ENCODE results near the gene BCCIP.

The BCCIP gene

DNA sequence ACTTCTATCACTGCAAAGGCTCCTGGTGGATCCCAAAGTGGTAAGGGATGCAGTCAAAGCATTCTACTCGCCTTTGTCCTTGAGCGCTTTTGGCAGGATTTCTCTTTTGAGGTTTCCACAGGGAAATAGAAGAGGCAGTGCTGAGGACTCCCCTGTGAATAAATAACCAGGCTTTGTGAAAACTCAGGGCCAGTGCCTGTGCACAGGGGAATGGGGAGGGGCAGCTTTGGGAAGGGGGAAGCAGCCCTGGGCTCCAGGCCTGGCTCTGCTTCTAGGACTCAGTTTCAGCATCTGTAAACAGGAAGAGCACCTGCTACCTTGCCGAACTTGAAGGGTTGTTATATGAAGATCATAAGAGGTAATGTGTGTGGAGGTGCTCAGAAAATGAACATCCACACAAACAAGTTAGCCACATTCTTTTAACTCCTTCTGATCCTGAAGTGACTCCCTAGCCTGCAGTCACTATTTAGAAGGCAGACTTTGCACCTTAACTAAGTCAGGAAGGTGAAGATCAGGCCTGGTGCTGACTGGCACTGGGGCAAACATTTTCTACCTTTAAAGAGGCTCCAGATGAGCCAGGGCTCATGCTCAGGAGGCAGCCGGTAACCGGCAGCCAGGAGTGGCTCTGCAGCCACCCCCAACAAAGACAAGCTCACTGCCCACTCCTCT is 25.2 kb upstream of the BCCIP start:
- DNase-seq (ENCODE audit: low read depth in 2 of 2), result no peak

DNA sequence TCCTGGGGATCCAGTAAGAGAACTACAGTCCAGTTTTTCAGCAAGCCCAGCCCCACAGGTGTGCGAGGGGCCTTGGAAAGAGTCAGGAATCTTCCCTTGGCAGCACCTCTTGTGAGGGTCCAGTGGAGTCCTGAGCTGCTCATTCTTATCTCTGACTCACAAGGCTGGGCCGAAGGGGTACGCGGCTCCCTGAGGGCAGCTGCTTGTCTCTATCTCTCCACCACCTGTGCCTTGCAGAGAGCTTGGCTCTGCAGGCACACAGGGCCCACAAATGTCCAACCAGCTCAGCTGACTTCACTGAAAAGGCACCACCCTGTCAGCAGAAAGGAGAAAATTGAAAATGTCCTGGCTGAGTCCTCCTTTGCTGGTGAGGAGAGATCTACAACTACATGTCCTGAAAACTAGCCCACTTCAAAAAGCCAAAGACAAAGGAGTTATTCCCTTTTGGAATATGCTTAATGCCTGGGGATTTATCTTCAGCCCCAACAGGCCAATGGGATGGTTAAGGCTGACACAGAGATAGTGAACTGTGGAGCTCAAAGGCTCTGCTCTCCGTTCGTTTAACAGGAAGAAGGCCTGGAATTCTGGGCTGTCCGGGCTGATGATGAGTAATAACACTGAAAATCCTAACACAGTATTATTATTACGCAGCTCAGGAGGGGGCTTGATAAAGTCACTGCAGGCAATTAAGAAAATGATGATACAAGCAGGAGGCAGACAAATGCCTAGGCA is 23.7 kb upstream of the BCCIP start:
- no peak for DNase-seq (ENCODE audit: low read depth in 2 of 2)

DNA sequence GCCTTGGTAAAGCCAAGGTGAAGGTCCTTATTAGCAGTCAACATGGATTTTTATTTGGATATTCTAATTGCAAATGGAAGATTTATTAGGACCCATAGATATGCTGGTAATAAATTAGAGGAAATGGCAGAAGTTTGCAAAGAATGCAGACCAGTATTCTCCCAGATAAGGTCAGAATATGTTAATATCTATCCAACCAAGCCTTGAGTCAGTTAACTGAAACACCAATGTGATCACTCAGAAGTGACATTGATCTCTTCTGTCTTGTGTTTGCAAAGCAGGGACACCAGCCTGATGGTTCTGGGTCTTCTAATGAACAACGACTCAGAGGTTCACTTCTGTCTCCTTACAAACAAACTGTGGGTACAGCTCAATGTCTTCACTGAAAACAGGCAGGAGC is 21.8 kb upstream of the BCCIP start:
- no peak for DNase-seq (ENCODE audit: low read depth in 2 of 2)

DNA sequence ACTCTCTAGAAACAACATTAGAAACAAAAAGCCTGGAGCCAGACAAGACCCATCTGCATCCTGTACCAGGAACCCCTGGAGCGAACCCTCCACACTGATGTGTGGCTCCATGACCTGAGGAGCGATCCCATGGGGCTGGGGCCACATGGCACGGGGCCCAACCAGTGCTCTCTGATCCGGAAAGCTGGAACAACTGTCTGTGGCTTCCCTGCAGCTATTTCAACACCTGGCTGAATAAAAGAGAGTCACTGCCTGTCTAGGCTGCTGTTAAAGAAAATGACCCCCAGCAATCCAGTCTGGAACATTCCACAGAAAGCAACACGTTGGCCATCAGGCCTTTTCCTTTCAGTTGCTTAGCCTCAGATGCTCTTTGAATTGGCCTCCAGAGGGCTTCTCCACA is 21.2 kb upstream of the BCCIP start:
- no peak for DNase-seq (ENCODE audit: low read depth in 2 of 2)

DNA sequence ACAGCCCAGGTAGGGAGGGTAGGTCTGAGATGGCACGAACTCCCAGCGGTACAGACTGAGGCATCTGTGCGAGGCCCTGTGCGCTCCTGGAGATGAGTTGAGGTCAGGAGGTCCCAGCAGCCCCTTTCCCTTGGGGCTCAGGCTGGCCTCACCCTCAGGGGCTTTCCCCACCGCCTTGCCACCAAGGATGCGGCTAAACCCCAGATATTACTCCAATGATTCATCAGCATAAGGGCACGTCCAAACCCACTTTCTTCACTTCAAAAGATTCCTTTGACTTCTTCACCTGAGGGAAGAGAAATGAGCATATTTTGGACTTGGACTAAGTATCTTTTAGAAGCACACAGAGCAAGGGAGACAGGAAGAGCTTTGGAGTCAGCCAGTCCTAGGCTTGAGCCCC is 20.6 kb upstream of the BCCIP start:
- no peak for DNase-seq (ENCODE audit: low read depth in 2 of 2)

DNA sequence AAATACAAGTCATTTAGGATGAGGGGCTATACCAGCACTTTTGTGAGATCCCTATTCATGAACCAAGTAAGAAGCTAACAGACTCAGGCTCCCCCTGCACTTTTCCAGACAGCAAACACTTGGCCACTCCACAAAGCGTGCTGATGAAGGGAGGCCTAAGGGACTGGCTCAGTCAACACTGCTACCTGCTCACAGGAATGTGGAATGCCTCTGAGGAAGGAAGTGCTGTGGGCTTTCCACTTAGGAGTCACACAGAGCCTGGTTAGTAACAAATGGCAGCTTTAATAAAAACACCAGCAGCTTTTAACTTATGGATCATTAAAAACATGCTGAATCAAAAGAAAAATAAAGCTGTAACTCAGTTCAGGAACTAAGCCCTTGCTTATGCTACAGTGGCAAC is 15.3 kb upstream of the BCCIP start:
- DNase-seq (ENCODE audit: low read depth in 2 of 2), result no peak

DNA sequence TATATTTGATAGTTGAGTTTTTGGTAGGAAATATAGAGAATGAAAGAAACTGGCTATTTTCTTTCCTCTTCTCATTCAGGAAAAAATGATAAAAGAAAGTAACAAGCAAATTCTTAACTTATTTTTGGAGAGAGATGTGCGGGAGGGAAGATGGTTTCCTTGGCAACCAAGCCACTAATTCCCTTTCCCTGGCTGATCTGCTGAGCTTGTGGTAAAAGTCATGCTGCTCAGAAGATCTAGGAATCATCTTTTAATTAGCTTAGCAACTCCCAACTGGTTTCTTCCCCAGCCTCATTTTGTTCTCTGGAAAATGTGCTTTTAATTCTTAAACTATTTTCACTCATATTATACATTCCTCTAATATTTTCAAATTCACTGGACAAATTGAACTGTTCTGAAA is 12.1 kb upstream of the BCCIP start:
- DNase-seq (ENCODE audit: low read depth in 2 of 2), result no peak

DNA sequence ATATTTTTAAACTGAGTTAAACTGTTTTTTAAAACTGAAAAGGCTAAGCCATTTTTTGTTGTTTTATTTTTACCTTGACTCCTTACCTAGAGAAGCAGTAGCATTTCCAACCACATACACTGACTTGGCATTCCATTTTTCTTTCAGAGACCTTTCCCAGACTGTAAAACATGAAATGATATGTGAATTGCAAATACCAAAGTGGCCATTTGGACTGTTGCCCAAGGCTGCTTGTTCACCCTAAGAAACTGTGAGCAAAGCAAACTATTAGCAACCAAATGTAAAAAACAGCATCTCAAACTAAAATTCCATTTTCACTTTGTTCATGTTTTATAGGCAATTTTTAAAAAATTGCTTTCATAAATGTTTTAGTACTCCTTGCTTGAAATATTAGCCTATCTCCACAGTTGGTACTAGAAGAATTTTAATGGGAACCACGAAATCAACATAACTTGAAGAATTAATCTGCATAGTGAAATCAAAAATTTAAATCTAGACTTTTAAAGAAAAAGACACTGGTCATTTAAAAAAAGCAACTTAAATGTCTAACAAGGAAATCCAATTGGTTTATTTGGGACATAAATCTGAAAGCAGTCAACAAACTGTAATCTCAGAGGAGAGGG is 11.1 kb upstream of the BCCIP start:
- DNase-seq (ENCODE audit: low read depth in 2 of 2), result no peak

DNA sequence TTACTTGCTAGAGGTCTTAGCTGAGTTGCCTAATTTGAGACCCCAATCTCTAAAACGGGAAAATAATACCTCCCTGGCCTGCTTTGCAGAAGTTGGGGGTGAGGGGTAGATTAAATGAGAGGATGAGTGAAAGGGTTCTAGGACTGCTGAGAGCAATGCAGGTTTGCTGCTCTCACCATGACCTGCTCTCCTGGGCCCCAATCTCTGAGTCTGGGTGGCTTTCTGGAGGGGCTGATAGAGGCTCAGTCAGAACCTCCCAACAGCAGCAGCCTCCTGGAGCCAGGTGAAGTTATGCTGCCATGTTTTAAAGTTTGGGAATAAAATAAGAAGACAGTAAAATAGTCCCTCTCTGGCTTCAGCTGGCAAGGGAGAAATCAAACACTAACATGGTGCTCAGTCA is 7.6 kb upstream of the BCCIP start:
- DNase-seq (ENCODE audit: low read depth in 2 of 2), result no peak

DNA sequence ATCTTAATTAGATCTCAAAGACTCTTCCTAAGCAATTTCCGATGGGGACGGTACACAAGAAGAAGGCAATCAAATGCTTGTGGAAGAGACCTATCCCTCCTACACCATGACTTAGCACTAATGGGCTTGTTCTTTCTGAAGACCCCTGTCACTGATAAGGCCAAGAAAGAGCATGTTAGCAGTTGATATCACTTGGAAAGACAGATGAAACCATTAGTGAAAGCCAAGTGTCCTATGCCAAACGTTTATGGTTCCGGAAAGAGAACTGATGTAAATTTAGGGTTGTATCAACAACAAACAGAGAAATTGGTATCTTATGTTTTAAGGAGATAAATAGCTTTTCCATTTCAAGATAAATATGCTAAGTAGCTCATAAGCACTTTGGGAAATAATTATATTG is 6.8 kb upstream of the BCCIP start:
- DNase-seq (ENCODE audit: low read depth in 2 of 2), result no peak

DNA sequence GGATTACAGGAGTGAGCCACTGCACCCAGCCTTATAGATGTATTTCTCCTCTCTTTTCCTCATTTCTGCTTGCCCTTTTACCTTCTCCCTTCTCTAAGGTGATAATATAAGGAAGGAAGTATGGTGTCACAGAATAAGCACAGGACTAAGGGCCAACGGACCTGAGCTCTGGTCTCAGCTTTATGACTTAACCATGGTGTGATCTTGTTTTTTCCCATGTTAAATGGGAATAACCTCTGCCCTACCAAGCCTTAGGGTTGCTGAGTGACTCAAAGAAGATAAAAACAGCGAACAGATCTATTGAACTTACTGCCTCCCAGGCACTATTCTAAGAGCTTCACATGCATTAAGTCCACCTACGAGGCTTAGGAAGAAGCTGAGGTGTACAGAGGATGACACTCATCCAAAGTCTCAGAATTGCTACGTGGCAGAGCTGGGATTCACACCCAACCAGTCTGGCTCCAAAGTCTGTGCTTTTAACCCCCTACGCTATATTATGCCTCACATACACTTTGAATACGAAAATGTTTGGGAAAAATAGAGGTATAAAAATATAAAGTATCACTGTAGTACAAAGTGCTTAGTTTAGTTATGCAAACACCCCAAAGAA is 5.9 kb upstream of the BCCIP start:
- no peak for DNase-seq (ENCODE audit: low read depth in 2 of 2)

DNA sequence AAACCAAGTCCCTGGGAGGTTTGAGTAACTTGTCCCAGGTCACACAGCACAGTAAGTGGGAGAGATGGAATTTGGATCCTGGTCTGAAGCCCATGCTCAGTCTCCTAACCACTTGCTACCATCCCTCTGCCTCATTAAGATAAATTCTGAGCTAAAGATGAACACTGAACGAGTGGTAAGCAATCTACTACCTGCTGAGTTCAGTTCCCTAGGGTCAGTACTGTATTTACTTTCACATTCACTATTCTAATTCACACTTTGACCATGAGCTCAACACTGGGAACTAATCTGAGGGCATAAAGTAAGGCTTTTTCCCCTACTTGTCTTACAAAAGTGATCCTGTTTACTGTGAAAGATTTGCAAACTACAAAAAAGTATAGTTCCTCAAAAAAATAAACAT is 2.6 kb upstream of the BCCIP start:
- no peak for DNase-seq (ENCODE audit: low read depth in 2 of 2)

DNA sequence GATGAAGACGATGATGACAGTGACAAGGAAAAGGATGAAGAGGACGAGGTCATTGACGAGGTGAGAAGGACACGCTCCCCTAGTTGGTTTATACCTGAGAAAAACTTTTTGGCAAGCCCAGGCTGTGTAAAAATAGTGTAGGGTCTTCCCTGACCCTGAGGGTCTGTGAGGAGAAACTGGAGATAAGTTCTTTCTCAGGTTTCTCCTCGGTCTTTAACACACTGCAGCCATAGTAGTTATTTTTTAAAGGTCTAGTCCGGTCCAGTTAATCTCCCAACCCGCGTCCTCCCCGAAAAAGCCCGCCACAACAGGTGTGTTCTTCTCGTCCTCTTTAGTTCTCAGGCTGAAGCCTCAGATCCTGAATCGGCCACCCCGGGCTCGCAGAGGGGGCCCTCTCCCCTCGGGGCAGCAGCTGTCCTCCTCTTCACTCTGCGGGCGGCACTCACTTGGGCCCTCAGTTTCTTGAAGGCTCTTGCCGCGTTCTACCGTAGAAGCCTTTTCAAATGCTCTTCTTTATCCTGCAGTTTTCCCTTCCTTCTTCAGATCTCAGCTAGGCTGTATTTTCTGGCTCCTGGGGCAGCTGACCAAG is 411 bp downstream of the BCCIP start:
- no peak for DNase-seq (ENCODE audit: low read depth in 2 of 2)

DNA sequence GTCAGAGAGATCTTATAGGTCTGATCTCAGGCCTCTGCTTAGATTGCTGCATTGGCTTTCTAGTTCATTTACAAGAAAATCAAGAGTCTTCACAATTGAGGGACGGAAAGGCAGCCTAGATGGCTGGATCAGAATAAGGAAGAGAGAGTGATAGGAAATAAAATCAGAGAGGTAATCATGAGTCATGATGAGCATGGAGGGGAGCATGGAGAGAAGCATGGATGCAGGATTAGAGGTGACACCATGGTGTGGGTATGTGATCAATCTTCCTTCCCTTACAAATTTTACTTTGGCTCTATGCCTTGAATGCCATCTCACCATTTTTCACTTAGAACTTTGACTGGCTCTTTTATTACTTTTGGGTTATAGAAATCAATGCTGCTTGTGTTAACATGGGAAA is 1.4 kb downstream of the BCCIP start:
- no peak for DNase-seq (ENCODE audit: low read depth in 2 of 2)

DNA sequence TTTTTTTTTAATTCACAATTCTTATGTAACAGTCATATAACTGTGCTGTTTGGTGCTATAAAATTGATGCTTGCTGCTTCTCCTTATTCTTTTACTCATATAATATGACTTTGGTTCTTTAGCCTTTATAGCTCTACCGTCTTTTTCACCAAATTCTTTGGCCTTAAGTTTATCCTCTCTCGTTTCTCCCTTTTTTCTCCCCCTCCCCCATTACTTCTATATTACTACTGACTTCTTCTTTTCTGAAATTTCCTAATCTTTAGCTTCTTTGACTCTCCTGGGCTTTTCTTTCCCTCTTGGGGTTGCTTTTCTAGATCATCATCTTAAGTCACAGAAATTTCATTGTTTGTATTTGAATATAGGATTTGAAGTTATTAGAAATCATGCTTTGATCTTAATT is 3.8 kb downstream of the BCCIP start:
- DNase-seq (ENCODE audit: low read depth in 2 of 2), result no peak

DNA sequence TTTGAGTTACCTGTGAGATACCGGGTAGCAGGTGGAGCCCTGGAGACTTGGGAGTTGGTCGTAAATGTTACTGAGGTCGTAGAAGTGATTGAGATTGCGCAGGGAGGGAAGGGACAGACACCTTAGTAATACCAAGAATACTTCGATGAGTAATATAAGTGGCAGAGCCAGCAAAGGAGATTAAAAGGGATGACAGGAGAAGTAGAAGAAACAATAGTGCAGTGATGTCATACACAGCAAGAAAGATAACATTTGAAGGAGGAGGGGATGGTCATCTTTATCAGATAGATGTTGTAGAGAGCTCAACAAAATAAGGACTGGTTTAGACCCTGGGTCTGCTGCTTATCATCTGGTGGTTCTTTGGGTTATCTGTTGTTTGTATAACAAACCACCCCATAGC is 5.0 kb downstream of the BCCIP start:
- no peak for DNase-seq (ENCODE audit: low read depth in 2 of 2)

DNA sequence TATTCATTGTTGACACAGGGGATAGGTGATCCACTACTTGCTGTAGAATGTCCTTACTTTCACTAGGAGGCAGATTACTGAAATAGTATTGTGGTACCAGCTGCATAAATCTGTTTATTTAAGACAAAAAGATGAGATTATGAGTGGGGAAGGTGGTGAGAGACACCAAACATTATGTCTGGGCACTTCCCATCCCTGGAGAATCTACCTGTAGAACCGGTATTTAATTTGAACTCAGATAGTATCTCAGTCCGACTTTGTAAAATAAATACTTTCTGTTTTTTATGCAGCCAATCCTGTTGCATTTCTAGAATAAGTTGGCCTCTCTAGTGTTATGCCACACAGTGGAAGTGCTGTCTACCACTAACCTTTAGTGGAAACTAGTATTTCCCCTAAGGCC is 13.4 kb downstream of the BCCIP start:
- no peak for DNase-seq (ENCODE audit: low read depth in 2 of 2)

DNA sequence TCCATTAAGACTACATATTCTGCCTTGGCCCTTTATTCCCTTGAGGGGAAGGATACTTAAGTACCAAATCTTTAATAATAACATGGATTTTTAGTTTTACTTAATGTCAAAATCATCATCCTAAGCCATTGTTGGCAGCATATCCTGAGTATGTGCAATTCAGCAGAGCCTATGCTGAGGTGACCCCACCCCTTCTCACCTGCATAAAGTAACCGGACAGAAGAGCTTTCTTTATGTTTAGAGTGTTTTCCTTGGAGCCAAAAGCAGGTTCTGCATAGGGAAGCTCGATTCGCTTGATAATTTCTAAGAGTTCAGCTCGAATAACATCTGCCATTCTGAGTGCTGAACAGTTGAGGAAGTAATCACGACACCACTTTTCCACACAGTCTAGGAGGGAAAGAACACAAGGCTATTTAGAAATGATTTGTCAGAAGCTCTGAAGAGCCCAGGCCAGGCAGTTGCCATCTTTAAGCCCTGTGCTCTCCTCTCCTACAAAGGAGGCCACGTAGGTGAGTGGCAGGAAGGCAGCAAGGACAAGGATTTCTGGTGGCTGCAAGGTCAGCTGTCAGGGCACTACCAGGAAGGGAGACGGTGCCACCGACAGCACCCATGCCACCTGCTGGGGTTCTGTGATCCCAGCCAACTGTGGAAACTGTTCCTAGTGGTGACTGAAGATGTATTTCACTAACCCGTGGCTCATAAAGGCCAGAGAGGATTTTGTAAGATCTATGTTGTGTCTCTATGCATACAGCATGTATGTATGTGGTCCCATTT is 15.6 kb downstream of the BCCIP start:
- no peak for DNase-seq (ENCODE audit: low read depth in 2 of 2)

DNA sequence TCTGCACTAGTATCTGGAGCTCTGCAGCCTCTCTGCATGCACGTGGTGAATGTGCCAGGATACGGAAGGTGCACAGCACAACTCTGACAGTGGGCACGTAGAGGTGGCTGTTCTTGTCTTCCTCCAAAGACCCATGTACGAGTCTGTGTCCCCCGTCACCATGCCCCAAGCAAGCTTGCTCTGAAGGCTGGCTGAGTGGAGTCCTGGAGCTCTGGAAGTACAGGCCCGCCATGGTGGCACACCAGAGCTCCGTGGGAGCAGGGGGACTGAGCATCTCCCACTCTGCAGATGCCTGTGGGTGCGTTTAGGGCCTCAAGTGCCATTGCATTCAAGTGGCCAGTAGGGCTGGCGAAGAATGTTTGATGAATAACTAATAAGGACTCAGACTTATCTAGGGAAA is 17.1 kb downstream of the BCCIP start:
- DNase-seq (ENCODE audit: low read depth in 2 of 2), result no peak

DNA sequence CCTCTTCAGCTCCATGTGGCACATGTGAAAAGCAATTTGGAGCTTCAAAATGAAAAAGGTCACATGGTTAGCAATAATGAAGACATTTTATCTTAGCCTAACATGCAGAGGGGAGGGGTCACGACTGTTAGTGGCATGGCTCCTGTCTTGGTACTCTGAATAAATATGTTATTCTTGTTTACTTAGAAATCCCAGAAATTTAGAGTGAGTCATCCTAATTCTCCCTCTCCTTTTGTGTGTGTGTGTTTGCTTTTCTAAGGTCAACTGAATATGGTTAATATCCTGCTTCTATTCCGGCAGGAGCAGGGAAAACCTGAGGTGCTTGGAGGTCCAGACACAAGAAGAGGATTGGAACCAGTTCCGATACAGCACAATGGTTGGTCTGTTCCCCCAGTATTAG is 17.6 kb downstream of the BCCIP start:
- no peak for DNase-seq (ENCODE audit: low read depth in 2 of 2)

DNA sequence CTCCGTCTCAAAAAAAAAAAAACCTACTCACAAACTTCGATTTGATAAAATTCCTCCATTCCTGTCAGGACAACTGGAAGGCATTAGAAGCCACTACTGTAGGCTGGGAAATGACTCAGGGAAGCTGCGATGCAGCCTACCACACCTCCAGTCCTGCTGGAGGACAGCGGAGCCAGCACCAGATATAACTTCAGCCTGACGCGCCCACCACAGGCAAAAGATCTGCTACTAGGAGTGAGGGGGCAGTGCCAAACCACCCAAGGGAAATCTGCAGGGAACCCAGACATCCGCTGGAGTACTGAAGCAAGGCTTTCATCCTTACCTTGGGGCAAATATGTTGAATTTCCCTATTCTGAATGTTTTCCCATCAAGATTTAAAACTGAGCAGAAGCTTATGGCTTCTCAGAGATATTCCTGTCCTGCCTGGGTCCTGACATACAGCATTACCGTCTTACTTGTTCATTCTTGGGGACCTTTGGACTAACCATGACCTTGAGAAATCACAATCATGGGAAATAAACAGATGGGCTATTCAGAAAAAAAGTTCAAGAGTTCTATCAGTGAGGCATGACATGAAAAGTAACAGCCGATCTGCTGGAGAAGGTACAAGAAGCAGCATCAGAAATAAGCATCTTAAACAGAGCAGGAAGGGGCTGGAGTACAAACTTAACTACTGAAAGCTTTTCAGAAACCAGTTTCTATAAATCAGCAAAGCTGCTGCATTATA is 20.4 kb downstream of the BCCIP start:
- DNase-seq (ENCODE audit: low read depth in 2 of 2), result no peak
